Endothelial cell of umbilical vein (primary cell): Measurements from ENCODE around the gene DGKH. TPM values are rescaled to one million over a fixed set of nuclear protein-coding genes. Genes with fewer than 3 reads are reported as not detected.

Experiments used
- BruUV-seq: library from RNA; stranded (reverse); fragments of 400-500 nt; replicated peaks from 2 replicates; lab custom pipeline; 2021; lab: Mats Ljungman, UMichigan
- CTCF ChIA-PET: fragments of 300-600, 350-600 bp; sonication (Branson Sonifier 250); formaldehyde crosslinking; loops from one replicate; lab custom pipeline; 2021; ENCODE audit warnings: antibody characterized with exemption, inconsistent platforms; lab: Charles Lee
- POLR2A ChIA-PET: fragments of 300-600, 350-600 bp; sonication (Branson Sonifier 250); formaldehyde crosslinking; loops from one replicate; lab custom pipeline; 2021; ENCODE audit warnings: antibody characterized with exemption, inconsistent platforms; lab: Charles Lee
- DNase-seq: peaks from one replicate; pipeline ENCODE4 v3.0.0-alpha.2; 2011; ENCODE audit warnings: low read depth, low spot score
- FAIRE-seq: peaks from 2 replicates; lab custom pipeline; 2011; peaks lifted over from hg19 to GRCh38; lab: Jason Lieb, UNC
- H2AFZ ChIP-seq: 2 replicates; pipeline ENCODE4 v1.6.0; 2012; ENCODE audit warnings: low read depth, low read length, control low read depth, inconsistent platforms
- H3K27ac ChIP-seq: 2 replicates; pipeline ENCODE4 v1.5.1; 2011; ENCODE audit warnings: low read depth, mild to moderate bottlenecking, control low read depth, low read length, moderate library complexity; ENCODE audit not compliant: insufficient read depth
- H3K27me3 ChIP-seq, 2 experiments: 2 replicates each; pipeline versions ENCODE4 v1.6.0 to v1.6.1; 2011; ENCODE audit warnings: low read length in 2 of 2, mixed read lengths in 1 of 2; ENCODE audit not compliant: control insufficient read depth in 2 of 2, insufficient read depth in 2 of 2
- H3K36me3 ChIP-seq, 2 experiments: 2 replicates in 1 of 2; 3 replicates in 1 of 2; pipeline ENCODE4 v1.5.1; 2011; ENCODE audit warnings: low read length in 2 of 2, mild to moderate bottlenecking in 1 of 2, moderate library complexity in 1 of 2; ENCODE audit not compliant: control insufficient read depth in 2 of 2, insufficient read depth in 2 of 2; ENCODE audit errors: extremely low read depth in 1 of 2
- H3K4me1 ChIP-seq: 3 replicates; pipeline ENCODE4 v1.5.1; 2011; ENCODE audit warnings: mild to moderate bottlenecking, low read length; ENCODE audit not compliant: control insufficient read depth, insufficient read depth; ENCODE audit errors: extremely low read depth
- H3K4me2 ChIP-seq: 2 replicates; pipeline ENCODE4 v1.6.1; 2011; ENCODE audit warnings: low read length, control low read depth, mixed read lengths; ENCODE audit not compliant: insufficient read depth
- H3K4me3 ChIP-seq, 3 experiments: fragments of 200-600 bp in 1 of 3; sonication (generic), shearing (Covaris generic) in 1 of 3; replicated peaks in 1 of 3; 2 replicates each; pipeline ENCODE4 v1.5.1; 2011 to 2016; ENCODE audit warnings: control low read depth in 3 of 3, low read length in 3 of 3, mild to moderate bottlenecking in 2 of 3, inconsistent platforms in 1 of 3, low read depth in 1 of 3, moderate library complexity in 1 of 3; ENCODE audit not compliant: insufficient read depth in 1 of 3
- H3K79me2 ChIP-seq: 2 replicates; pipeline ENCODE4 v1.6.0; 2012; ENCODE audit warnings: low read length, inconsistent platforms; ENCODE audit not compliant: control insufficient read depth, insufficient read depth
- H3K9ac ChIP-seq: replicated peaks from 2 replicates; pipeline ENCODE3; 2011; ENCODE audit warnings: low read length, control low read depth; ENCODE audit not compliant: insufficient read depth; ENCODE audit errors: extremely low read depth
- H3K9me1 ChIP-seq: replicated peaks from 3 replicates; pipeline ENCODE4 v1.6.0; 2011; ENCODE audit warnings: mild to moderate bottlenecking, low read length; ENCODE audit not compliant: control insufficient read depth, insufficient read depth; ENCODE audit errors: extremely low read depth
- H3K9me3 ChIP-seq: replicated peaks from 2 replicates; pipeline ENCODE4 v1.5.1; 2012; ENCODE audit warnings: low read length, inconsistent platforms; ENCODE audit not compliant: control insufficient read depth, insufficient read depth
- H4K20me1 ChIP-seq: replicated peaks from 2 replicates; pipeline ENCODE3; 2011; ENCODE audit warnings: mild to moderate bottlenecking, low read length; ENCODE audit not compliant: control insufficient read depth, insufficient read depth; ENCODE audit errors: extremely low read depth
- EZH2 ChIP-seq: IDR thresholded peaks from 2 replicates; pipeline ENCODE4 v1.6.1; 2012; ENCODE audit warnings: borderline replicate concordance, low read depth, mild to moderate bottlenecking, moderate library complexity, low read length, inconsistent platforms; ENCODE audit not compliant: severe bottlenecking
- FOS ChIP-seq: IDR thresholded peaks from 2 replicates; pipeline ENCODE4 v1.6.1; 2011; ENCODE audit warnings: mild to moderate bottlenecking, low read length, moderate library complexity, borderline replicate concordance; ENCODE audit not compliant: insufficient read depth
- GATA2 ChIP-seq: IDR thresholded peaks from 2 replicates; pipeline ENCODE4 v1.7.0; 2011; ENCODE audit warnings: low read depth, mild to moderate bottlenecking, moderate library complexity, mixed read lengths, low read length; ENCODE audit not compliant: insufficient read length, insufficient read depth
- JUN ChIP-seq: IDR thresholded peaks from 2 replicates; pipeline ENCODE4 v1.6.1; 2011; ENCODE audit warnings: borderline replicate concordance, low read depth; ENCODE audit not compliant: insufficient read length, insufficient read depth
- MYC ChIP-seq: IDR thresholded peaks from one replicate; pipeline ENCODE4 v1.6.1; 2011; ENCODE audit warnings: mild to moderate bottlenecking, low read depth, low read length
- POLR2A ChIP-seq: IDR thresholded peaks from 2 replicates; pipeline ENCODE4 v1.6.1; 2012; ENCODE audit warnings: low read depth, mild to moderate bottlenecking, control low read depth, low read length
- POLR2AphosphoS5 ChIP-seq: IDR thresholded peaks from 2 replicates; pipeline ENCODE4 v1.6.1; 2012; ENCODE audit warnings: low read depth, mild to moderate bottlenecking, control low read depth, low read length, moderate library complexity; ENCODE audit not compliant: insufficient read depth
- dilution Hi-C: fragments of 300-500 bp; cut with MboI; formaldehyde crosslinking; loops from one replicate; pipeline ENCODE4 v1.15.0; 2019; ENCODE audit warnings: low sequenced_read_pairs; ENCODE audit not compliant: extremely low pct_ligation_motif_present
- intact Hi-C: fragments of 100-400 bp; cut with micrococcal nuclease; formaldehyde crosslinking; loops from one replicate; pipeline ENCODE4 v1.10.0; 2022
- polyA plus RNA-seq, 4 experiments: library from polyadenylated mRNA; depleted of rRNA in 3 of 4; stranded (reverse) in 3 of 4; unstranded in 1 of 4; fragments of >200 nt; gene quantifications; 2 replicates each; pipeline versions ENCODE4 v1.2.1 to v1.2.3, GENCODE V29; 2011 to 2012; ENCODE audit warnings: missing spikeins in 1 of 4
- total RNA-seq: library from RNA; stranded (reverse); gene quantifications from 2 replicates; pipeline ENCODE4 v1.2.3, GENCODE V29; 2021
- TF ChIP-seq, protein P1 (sequence below), 2 donors: IDR thresholded peaks; 1 replicate in 1 of 2; 2 replicates in 1 of 2; pipeline ENCODE4 v1.5.1; 2011; ENCODE audit warnings: low read length in 2 of 2, mild to moderate bottlenecking in 2 of 2, moderate library complexity in 2 of 2, control low read depth in 1 of 2, inconsistent platforms in 1 of 2, low read depth in 1 of 2; ENCODE audit not compliant: insufficient read depth in 1 of 2; ENCODE audit errors: extremely low read depth in 1 of 2
- TF ChIP-seq, protein P2 (sequence below): IDR thresholded peaks from 2 replicates; pipeline ENCODE4 v1.6.1; 2011; ENCODE audit not compliant: insufficient read depth, insufficient read length

DGKH gene
- total and polyA plus RNA-seq, 2 donors (not counting 3 experiments of a cell fraction or from before 2014, with no cell fraction given) = 4.1 to 30.1 TPM

DNA sequence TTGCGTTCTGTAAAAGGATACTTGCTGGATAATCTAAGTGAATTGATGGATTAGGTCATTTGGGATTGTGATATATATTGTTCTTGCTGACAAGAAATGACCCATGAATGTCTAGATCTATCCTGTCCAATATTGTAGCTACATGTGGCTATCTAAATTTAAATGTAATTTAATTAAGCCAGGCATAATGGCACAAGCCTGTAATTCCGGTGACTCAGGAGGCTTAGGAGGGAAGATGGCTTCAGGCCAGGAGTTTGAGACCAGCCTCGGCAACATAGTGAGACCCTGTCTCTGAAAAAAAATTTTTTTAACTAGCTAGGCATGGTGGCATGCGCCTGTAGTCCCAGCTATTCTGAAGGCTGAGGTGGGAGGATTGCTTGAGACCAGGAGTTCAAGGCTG lies 184.2 kb downstream of the DGKH start:
- intact Hi-C loops = no loop called here
- no peak overlapping the region for H3K27ac ChIP-seq
- peaks cover 0 to 5% of the 10 kb centered on the region in 2 experiments for H3K36me3 ChIP-seq
- no TSS peak for BruUV-seq
- H3K9ac ChIP-seq = no peak overlapping the region
- no peaks in the 10 kb centered on the region for H3K27me3 ChIP-seq
- peaks cover 3% of the 10 kb centered on the region for H3K9me1 ChIP-seq
- no peaks in the 10 kb centered on the region for H3K79me2 ChIP-seq
- H3K9me3 ChIP-seq = no peaks in the 10 kb centered on the region
- H3K4me2 ChIP-seq = no peak overlapping the region
- no peaks in the 10 kb centered on the region for H4K20me1 ChIP-seq
- FAIRE-seq = no peak
- H3K4me3 ChIP-seq = no peak overlapping the region
- TF ChIP-seq FOS (no peak), MYC (no peak), GATA2 (no peak), POLR2AphosphoS5 (no peak), EZH2 (no peak), POLR2A (no peak), JUN (no peak)
- TF ChIP-seq, protein P1, sequence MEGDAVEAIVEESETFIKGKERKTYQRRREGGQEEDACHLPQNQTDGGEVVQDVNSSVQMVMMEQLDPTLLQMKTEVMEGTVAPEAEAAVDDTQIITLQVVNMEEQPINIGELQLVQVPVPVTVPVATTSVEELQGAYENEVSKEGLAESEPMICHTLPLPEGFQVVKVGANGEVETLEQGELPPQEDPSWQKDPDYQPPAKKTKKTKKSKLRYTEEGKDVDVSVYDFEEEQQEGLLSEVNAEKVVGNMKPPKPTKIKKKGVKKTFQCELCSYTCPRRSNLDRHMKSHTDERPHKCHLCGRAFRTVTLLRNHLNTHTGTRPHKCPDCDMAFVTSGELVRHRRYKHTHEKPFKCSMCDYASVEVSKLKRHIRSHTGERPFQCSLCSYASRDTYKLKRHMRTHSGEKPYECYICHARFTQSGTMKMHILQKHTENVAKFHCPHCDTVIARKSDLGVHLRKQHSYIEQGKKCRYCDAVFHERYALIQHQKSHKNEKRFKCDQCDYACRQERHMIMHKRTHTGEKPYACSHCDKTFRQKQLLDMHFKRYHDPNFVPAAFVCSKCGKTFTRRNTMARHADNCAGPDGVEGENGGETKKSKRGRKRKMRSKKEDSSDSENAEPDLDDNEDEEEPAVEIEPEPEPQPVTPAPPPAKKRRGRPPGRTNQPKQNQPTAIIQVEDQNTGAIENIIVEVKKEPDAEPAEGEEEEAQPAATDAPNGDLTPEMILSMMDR (IDR thresholded peaks at IDR 0.05; ENCODE audit: extremely low read depth in 1 of 2, insufficient read depth in 1 of 2, low read depth in 1 of 2, low read length in 2 of 2) = no peak
- TF ChIP-seq, protein P2, sequence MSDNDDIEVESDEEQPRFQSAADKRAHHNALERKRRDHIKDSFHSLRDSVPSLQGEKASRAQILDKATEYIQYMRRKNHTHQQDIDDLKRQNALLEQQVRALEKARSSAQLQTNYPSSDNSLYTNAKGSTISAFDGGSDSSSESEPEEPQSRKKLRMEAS = no peak
- H2AFZ ChIP-seq = no peak overlapping the region
- DNase-seq = no peak
- ChIA-PET CTCF (no interaction called here), POLR2A (no interaction called here)
- dilution Hi-C loops = no loop called here
- H3K4me1 ChIP-seq = no peaks in the 10 kb centered on the region
